Caco-2 (cell line): Measurements from ENCODE around the gene OTX2. TPM values are rescaled to one million over a fixed set of nuclear protein-coding genes. Genes with fewer than 3 reads are reported as not detected.

Experiments
- BruUV-seq: library from RNA; stranded (reverse); fragments of 400-500 nt; replicated peaks from 2 replicates; lab custom pipeline; 2021; lab: Mats Ljungman, UMichigan
- CTCF ChIA-PET: fragments of 300-600 bp; sonication (Branson Sonifier 250); formaldehyde crosslinking; loops from one replicate; lab custom pipeline; 2022; ENCODE audit warnings: antibody characterized with exemption; lab: Charles Lee
- POLR2A ChIA-PET: fragments of 300-600 bp; sonication (Branson Sonifier 250); formaldehyde crosslinking; loops from one replicate; lab custom pipeline; 2022; ENCODE audit warnings: antibody characterized with exemption; lab: Charles Lee
- DNase-seq, 2 experiments: peaks; one replicate each; pipeline versions ENCODE4 v3.0.0 to v3.0.0-alpha.2; 2020 to 2022
- H3K27me3 ChIP-seq: replicated peaks from 2 replicates; pipeline ENCODE4 v1.6.0; 2011; ENCODE audit warnings: low read length; ENCODE audit not compliant: control insufficient read depth, insufficient read depth
- H3K36me3 ChIP-seq: 2 replicates; pipeline ENCODE4 v1.5.1; 2011; ENCODE audit warnings: low read length; ENCODE audit not compliant: control insufficient read depth, insufficient read depth
- H3K4me1 ChIP-seq: fragments of 250-450 bp; sonication (Bioruptor Pico); 2 replicates; pipeline ENCODE4 v1.5.1; 2020; ENCODE audit warnings: mild to moderate bottlenecking
- H3K4me3 ChIP-seq: 2 replicates; pipeline ENCODE4 v1.5.1; 2011; ENCODE audit warnings: low read depth, mild to moderate bottlenecking, control low read depth, low read length
- H3K9me3 ChIP-seq: fragments of 250-450 bp; sonication (Bioruptor Pico); 2 replicates; pipeline ENCODE4 v1.5.1; 2020; ENCODE audit warnings: mild to moderate bottlenecking, moderate library complexity
- H3K27ac Mint-ChIP-seq: one replicate; pipeline ENCODE4 v1.8.0; 2022; ENCODE audit warnings: mixed read lengths; ENCODE audit not compliant: unreplicated experiment
- H3K27me3 Mint-ChIP-seq: one replicate; pipeline ENCODE4 v1.8.0; 2022; ENCODE audit warnings: mixed read lengths; ENCODE audit not compliant: insufficient read depth, unreplicated experiment
- H3K36me3 Mint-ChIP-seq: one replicate; pipeline ENCODE4 v1.8.0; 2022; ENCODE audit warnings: mild to moderate bottlenecking, mixed read lengths; ENCODE audit not compliant: insufficient read depth, unreplicated experiment
- H3K4me1 Mint-ChIP-seq: one replicate; pipeline ENCODE4 v1.8.0; 2022; ENCODE audit warnings: low read depth, mixed read lengths; ENCODE audit not compliant: unreplicated experiment
- H3K4me3 Mint-ChIP-seq: one replicate; pipeline ENCODE4 v1.8.0; 2022; ENCODE audit warnings: mild to moderate bottlenecking, moderate library complexity, mixed read lengths; ENCODE audit not compliant: unreplicated experiment
- H3K9me3 Mint-ChIP-seq: one replicate; pipeline ENCODE4 v1.8.0; 2022; ENCODE audit warnings: mixed read lengths; ENCODE audit not compliant: unreplicated experiment
- CTCF ChIP-seq, 2 experiments: fragments of 200-600 bp in 1 of 2; IDR thresholded peaks; 1 replicate in 1 of 2; 2 replicates in 1 of 2; pipeline versions ENCODE4 v1.5.1 to v1.8.0; 2011 to 2022; ENCODE audit warnings: antibody characterized with exemption in 1 of 2, control low read depth in 1 of 2, inconsistent platforms in 1 of 2, low read depth in 1 of 2, low read length in 1 of 2, mild to moderate bottlenecking in 1 of 2, moderate library complexity in 1 of 2; ENCODE audit not compliant: insufficient read depth in 1 of 2, severe bottlenecking in 1 of 2, unreplicated experiment in 1 of 2
- intact Hi-C: fragments of 100-400 bp; cut with micrococcal nuclease; formaldehyde crosslinking; loops from one replicate; pipeline ENCODE4 v1.10.0; 2022; ENCODE audit not compliant: unreplicated experiment
- total RNA-seq: library from RNA; stranded (reverse); gene quantifications from 2 replicates; pipeline ENCODE4 v1.2.3, GENCODE V29; 2022

OTX2 gene
- total RNA-seq, 1 experiment from 2014 or later, result not detected

- ChIA-PET CTCF (no interaction called here), POLR2A (no interaction called here)
- H3K4me1 Mint-ChIP-seq, result peaks cover 7% of the 10 kb centered on the region
- Histone ChIP-seq H3K4me3 (no peak overlapping the region), H3K27me3 (no peaks in the 10 kb centered on the region), H3K4me1 (peaks cover 18% of the 10 kb centered on the region; the same call in 1 of the 2 replicates), H3K36me3 (no peaks in the 10 kb centered on the region), H3K9me3 (peaks cover 11% of the 10 kb centered on the region)
- H3K9me3 Mint-ChIP-seq, result no peaks in the 10 kb centered on the region
- no peaks in the 10 kb centered on the region for H3K36me3 Mint-ChIP-seq
- no peak for TF ChIP-seq CTCF (IDR thresholded peaks at IDR 0.05; ENCODE audit: insufficient read depth in 1 of 2, low read depth in 1 of 2, low read length in 1 of 2, severe bottlenecking in 1 of 2, unreplicated experiment in 1 of 2)
- intact Hi-C loops, result no loop called here
- H3K4me3 Mint-ChIP-seq, result no peak overlapping the region
- H3K27ac Mint-ChIP-seq, result no peak overlapping the region
- DNase-seq, result no peak
- no TSS peak for BruUV-seq
- no peaks in the 10 kb centered on the region for H3K27me3 Mint-ChIP-seq
Observed at GRCh38 chr14:56803816-56804535, 6.3 kb downstream of the OTX2 start.

- TF ChIP-seq CTCF (IDR thresholded peaks at IDR 0.05; ENCODE audit: insufficient read depth in 1 of 2, low read depth in 1 of 2, low read length in 1 of 2, severe bottlenecking in 1 of 2, unreplicated experiment in 1 of 2), result no peak
- ChIA-PET POLR2A (no interaction called here), CTCF (no interaction called here)
- H3K36me3 Mint-ChIP-seq, result no peaks in the 10 kb centered on the region
- H3K4me1 Mint-ChIP-seq, result peaks cover 7% of the 10 kb centered on the region
- Histone ChIP-seq H3K4me1 (peaks cover 18% of the 10 kb centered on the region; the same call in 1 of the 2 replicates), H3K9me3 (peaks cover 11% of the 10 kb centered on the region), H3K36me3 (no peaks in the 10 kb centered on the region), H3K27me3 (no peaks in the 10 kb centered on the region), H3K4me3 (no peak overlapping the region)
- H3K27ac Mint-ChIP-seq, result no peak overlapping the region
- H3K4me3 Mint-ChIP-seq, result no peak overlapping the region
- DNase-seq, result no peak
- H3K9me3 Mint-ChIP-seq, result no peaks in the 10 kb centered on the region
- no TSS peak for BruUV-seq
- intact Hi-C loops, result no loop called here
- no peaks in the 10 kb centered on the region for H3K27me3 Mint-ChIP-seq
Observed at GRCh38 chr14:56801920-56802319, 8.4 kb downstream of the OTX2 start.

- H3K4me3 Mint-ChIP-seq, result no peak overlapping the region
- intact Hi-C loops, result no loop called here
- no peaks in the 10 kb centered on the region for H3K27me3 Mint-ChIP-seq
- H3K4me1 Mint-ChIP-seq, result no peaks in the 10 kb centered on the region
- Histone ChIP-seq H3K4me1 (peaks cover 18% of the 10 kb centered on the region; the same call in 1 of the 2 replicates), H3K27me3 (no peaks in the 10 kb centered on the region), H3K4me3 (no peak overlapping the region), H3K36me3 (no peaks in the 10 kb centered on the region), H3K9me3 (peaks cover 11% of the 10 kb centered on the region)
- CTCF ChIA-PET, result no interaction called here
- no peaks in the 10 kb centered on the region for H3K36me3 Mint-ChIP-seq
- no peak overlapping the region for H3K27ac Mint-ChIP-seq
- no peak for TF ChIP-seq CTCF (IDR thresholded peaks at IDR 0.05; ENCODE audit: insufficient read depth in 1 of 2, low read depth in 1 of 2, low read length in 1 of 2, severe bottlenecking in 1 of 2, unreplicated experiment in 1 of 2)
- POLR2A ChIA-PET, result no interaction called here
- H3K9me3 Mint-ChIP-seq, result no peaks in the 10 kb centered on the region
- no TSS peak for BruUV-seq
- DNase-seq, result no peak
Observed at GRCh38 chr14:56799343-56799645, 11.0 kb downstream of the OTX2 start.
